GM21786 (cell line): Measurements from ENCODE around the gene ARRDC2.
"Not testable (repeated sequence)": the region's sequence is repeated elsewhere in the genome, so short reads cannot be mapped to it uniquely, and the experiment has no call there.

Source experiments
- ATAC-seq: cut with Tn5 transposase; IDR thresholded peaks from one replicate; pipeline ENCODE4 v1.9.1; 2021; ENCODE audit not compliant: unreplicated experiment

ARRDC2 gene

DNA sequence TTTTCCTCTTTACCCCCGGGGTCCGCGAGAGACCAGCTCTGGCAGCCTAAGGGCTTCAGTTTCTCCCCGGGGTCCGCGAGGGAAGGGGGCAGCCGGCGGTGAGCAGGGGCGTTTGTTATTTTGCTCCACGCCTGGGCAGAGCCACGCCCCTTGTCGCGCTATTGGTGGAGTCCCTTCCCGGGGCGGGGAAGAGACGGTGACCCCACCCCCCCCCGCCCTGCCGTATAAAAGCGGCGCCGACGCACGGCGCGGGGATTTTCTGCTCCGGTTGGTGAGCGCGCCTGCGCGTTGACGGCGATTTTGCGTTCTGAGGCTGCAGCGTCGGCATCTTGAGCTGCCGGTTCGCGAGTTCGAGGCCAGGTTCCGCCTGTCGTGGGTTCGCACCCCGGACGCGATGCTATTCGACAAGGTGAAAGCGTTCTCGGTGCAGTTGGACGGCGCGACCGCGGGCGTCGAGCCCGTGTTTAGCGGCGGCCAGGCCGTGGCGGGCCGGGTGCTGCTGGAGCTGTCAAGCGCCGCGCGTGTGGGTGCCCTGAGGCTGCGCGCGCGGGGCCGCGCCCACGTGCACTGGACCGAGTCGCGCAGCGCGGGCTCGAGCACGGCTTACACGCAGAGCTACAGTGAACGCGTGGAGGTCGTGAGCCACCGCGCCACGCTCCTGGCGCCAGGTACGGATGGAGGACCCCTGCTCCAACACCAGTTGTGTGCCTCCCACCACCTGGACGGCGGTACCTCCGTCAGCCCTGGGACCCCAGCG, at the start of gene ARRDC2:
ARRDC2 (plus strand) TSS at position 254 of the 757 bp plus-strand sequence; CDS start at position 395, 141 bp downstream.
- peak; percentile 60 for ATAC-seq

DNA sequence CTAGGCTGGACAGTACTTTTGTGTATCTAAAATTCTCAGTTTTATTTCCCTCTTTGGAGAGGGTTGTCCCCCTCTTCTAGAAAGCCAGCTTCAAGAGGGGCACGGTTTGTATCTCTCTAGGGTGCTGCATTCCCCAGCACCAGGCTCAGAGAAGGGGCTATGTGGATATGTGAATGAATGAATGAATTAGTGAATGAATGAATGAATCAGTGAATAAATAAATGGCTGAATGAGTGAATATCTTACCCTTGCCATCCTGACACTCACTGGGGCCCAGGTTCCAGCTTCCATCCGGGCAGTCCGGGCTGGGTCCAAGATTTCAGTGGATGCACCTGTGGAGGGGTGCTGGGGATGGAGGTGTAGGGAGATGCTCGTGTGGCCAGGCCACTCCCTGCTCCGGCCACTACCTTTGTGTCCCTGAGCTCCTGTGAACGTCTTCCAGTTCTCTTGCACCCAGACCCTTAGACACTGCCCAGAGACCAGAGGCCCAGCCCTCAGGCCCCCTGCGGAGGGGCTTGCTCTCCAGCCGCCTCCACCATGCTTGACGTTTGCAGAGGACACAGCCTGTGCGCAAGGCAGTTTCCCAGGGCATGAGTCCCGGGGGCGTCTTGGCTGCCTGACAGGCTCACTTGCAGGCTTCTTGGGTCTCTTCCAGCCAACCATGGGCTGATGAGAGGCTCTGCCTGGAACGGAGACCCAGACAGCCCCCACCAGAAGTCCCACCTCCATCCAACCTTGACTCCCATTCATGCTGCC, 43.9 kb upstream of the ARRDC2 start:
- ATAC-seq = no peak

DNA sequence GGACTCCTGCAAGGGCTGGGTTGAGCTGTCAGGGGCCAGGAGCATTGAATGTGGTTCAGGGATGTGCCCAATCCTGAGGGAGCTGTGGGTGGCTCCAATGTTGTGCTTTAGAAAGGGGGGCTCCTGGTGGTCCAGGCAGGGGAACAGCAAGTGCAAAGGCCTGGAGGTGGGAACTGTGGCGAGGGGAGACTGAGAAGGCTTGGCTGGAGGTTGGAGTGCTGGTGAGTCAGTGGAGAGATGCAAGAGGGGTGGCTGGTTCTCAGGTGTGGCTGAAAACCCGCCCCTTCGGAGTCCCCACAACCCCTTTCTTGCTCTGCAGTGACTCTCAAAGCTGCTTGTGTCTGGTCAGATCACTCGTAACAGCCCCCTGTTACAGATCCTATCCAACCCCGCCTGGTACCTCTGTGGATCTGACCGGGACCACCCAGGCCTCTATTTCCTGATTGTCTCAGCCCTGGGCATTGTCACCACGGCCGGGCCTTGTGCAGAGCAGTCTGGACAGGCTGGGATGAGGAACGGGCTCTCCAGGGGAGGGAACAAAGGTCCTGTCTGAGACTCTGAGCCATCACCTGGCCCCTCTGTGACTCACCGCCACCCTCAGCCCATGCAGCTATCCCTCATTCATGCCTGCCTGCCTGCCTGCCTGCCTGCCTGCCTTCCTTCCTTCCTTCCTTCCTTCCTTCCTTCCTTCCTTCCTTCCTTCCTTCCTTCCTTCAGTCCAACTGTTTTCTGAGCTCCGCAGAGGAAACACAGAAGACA, 42.4 kb upstream of the ARRDC2 start:
- no peak for ATAC-seq

DNA sequence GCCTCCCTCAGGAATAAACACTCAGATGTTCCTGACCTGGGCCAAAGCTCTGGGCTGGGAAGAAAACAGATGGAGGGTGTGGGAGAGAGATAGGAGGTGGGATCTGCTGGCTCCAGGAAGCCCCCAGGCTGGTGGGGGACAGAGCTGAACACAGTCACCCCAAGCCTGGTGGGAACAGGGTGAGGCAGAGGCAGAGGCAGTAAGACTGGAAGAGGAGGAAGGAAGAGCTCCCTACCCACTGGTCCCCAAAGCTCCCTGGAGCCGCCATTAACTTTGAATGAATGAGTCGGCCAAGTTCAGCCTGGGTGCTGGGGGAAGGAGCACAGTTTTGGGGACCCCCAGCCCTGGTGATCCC, 41.9 kb upstream of the ARRDC2 start:
- ATAC-seq = no peak

DNA sequence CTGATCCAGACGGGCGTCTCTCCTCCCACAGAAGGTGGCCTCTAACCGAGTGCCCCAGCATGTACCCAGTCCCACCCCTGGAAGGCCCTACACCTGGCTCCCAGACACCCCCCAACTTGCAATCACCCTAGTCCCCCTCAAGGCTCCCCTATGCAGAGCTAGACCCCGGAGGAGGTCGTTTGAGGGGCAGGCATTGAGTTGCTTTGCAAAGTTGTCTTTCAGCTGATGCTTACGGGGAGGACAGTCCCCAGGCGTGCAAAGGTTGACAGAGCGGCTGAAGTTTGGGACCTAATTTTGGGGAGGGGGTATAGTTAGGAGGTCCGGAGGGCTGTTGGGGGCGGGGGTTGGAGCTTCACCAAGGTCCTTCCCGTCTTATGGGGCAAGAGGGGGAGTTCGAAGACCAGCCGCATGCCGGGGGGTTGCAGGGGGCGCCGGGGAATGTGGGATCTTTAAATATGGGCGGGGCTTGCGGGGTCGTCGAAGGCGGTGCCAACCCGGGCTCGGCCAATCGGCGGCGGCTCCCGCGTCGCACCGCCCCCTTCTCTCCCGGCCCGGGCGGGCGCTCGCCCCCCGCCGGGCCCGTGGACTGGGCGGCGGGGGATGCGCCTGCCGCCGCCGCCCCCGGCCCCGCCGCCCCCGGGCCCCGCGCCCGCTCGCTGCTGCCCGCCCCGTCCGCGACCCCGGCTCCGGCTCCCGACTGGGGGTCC, 41.3 kb upstream of the ARRDC2 start, which contains the start of gene KCNN1:
KCNN1 (plus strand) TSS at position 558 of the 707 bp plus-strand sequence. CDS start 6,782 bp downstream, outside the sequence.
- ATAC-seq = no peak

DNA sequence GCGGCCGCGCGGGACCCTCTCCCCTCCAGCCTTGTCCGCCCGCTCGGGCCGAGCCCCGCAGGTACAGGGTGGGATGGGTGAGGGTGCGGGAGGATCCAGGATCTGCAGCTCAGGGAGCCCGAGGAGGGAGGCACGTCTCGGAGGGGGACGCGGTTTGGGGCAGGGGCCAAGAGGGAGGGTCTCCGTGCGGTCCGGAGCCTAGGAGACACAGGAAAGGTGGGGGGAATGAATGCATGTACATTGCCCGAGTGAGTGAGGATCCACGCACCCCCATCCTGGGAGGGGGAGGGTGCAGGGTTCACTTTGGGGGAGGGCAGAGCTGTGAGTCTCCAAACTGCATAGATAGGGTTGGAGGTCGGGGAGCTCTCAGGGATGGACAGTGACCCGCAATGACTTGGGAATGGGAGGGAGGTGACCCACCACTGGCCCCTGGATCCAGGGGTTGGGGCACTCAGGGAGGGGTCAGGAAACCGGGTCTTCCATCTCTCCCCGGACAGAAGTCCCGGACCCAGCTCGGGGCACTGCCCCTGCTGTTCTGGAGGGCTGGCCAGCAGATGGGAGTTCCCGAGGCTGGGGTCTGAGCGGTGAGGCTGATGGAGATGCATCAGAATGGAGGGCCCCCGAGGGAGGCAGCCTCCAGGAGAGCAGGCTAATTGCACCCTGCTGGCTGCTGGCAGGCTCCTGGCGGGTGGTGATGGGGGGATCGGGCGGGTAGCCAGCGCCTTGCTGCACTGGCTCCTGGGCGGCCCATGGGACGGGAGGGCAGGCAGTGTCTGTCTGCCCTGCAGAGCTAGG, 40.5 kb upstream of the ARRDC2 start:
- ATAC-seq = no peak

DNA sequence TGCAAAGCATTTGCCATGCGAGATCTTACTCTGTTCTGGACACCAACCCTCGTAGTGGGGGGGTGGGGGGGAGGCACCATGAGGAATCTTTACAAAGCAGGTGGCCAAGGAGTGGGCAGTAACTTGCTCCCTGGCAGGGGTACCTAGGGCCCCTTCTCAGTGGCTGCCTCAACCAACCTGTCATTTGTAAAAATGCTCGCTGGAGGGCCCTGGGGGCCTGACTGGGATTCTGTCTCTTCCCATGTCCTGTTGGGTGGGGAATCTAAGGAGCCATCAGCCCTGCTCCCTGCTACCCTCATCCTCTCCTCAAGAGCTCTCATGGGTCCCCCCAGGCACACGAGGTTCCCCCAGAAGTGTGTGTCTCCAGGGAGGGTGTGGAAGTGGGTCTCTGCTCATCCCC, 39.6 kb upstream of the ARRDC2 start:
- no peak for ATAC-seq

DNA sequence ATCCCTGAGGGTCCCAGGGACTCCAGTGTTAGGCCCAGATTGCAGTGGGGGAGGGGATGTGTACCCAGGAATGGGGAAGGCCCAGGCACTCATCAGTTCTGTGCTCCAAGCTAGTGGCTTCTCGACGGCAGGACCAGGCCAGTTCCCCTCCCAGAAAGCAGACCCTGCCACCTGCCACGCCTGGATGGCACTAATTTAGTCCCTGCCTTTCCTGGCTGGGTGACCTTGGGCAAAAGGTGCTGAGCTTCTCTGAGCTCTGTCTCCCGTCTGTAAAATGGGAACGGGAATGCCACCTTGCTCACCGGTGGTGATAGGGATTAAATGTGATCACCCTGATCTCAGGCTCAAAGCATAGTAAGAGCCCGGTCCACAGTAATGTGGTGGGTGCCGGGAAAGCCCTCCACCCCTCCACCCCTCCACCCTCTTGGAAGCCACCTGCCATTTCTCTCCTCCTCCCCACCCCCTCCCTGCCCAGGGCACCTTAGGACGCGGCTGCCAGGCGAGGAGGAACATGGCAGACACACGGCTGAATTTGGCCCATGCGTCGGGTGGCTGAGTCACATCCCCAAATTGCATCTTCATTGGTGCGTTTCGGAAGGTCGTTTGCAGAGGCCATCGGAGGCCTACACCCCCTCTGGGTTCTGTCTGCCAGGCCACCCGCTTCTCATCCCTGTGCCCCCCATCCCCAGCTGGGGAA, 38.7 kb upstream of the ARRDC2 start:
- ATAC-seq = no peak

DNA sequence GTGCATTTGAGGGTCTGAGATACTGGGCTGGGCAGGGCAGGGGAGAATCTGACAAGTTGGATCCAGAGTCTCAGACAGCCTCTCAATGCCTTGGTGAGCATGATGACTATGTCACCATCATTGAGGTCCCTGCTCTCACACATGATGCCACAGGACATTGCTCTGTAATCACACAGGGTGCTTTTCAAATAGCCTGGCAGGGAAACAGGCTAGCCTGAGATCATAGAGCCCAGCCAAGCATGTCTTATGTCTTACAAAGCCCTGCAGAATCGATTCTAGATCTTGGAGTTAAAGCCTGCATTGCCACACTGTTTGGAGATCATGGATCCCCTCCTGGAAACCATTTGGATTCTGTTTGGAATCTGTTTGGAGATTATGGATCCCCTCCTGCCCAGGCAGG, 35.7 kb upstream of the ARRDC2 start:
- ATAC-seq = no peak

DNA sequence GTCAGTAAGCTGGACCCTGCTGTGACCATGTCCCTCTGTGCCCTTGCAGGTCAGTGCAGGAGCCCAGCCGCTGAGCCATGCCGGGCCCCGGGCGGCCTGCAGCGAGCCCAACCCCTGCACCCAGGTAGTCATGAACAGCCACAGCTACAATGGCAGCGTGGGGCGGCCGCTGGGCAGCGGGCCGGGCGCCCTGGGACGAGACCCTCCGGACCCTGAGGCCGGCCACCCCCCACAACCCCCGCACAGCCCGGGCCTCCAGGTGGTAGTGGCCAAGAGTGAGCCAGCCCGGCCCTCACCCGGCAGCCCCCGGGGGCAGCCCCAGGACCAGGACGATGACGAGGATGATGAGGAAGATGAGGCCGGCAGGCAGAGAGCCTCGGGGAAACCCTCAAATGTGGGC, 34.2 kb upstream of the ARRDC2 start:
- ATAC-seq = no peak

DNA sequence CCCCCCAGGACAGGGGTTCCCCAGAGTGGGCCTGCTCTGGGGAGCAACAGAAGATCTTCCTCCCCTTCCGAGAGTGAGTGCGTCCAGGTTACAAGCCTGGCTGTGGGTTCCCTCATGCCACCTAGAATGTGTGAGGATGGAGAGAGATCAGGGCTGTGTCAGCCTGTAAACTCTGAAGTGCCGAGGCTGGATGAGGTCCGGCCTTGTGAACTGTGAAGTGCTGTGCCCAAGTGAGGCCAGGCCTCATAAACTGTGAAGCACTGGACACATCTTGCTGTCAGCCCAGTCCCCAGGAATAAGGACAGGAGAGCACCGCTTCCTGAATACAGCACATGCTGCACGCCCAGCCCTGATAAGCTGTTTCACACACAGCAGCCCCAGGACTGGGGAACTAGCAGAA, 33.4 kb upstream of the ARRDC2 start:
- no peak for ATAC-seq

DNA sequence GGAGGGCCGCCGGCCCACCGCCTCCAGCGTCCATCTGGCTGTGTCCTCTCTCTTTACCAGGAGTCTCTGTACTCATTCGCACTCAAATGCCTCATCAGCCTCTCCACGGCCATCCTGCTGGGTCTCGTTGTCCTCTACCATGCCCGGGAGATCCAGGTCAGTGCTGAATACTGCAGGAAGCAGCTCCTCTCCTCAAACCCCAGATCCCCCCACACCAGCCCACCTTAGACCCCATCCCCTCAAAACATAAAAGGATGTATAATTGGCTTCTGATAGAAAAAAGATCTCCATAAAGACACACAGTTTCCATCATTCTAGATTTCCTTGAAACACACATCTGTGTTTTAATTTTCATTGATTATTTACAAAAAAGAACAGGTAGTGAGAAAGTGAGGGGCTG, 32.9 kb upstream of the ARRDC2 start:
- no peak for ATAC-seq

DNA sequence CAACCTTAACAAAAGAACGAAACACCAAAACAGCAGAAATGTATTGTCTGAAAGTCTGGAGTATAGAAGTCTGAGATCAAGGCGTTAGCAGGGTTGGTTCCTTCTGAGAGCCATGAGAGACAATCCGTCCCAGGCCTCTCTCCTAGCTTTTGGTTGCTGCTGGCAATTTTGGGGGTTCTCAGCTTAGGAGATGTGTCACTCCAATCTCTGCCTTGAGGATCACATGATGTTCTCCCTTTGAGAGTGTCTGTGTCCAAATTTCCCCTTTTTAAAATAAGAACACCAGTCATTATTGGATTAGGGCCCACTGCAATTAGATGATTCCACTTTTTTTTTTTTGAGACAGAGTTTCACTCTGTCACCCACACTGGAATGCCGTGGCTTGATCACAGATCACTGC, 30.9 kb upstream of the ARRDC2 start:
- ATAC-seq = no peak

DNA sequence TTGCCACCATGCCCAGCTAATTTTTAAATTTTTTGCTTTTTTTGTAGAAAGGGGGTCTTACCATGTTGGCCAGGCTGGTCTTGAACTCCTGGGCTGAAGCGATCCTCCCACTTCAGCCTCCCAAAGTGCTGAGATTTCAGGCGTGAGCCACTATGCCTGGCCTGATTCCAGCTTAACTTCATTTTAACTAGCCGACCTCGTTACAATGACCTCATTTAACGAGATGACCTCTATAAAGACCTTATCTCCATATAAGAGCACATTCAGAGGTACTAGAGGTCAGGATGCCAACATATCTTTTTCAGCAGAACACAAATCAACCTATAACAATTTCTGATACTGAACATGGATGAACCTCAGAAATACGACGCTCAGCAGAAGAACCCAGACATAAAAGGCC, 30.5 kb upstream of the ARRDC2 start:
- no peak for ATAC-seq

DNA sequence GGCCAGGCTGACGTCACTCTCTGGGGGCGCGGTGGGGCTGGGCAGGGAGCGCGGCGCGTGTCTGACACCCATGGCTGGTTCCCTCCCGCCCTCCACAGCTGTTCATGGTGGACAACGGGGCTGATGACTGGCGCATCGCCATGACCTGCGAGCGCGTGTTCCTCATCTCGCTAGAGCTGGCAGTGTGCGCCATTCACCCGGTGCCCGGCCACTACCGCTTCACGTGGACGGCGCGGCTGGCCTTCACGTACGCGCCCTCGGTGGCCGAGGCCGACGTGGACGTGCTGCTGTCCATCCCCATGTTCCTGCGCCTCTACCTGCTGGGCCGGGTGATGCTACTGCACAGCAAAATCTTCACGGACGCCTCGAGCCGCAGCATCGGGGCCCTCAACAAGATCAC, 26.4 kb upstream of the ARRDC2 start:
- no peak for ATAC-seq

DNA sequence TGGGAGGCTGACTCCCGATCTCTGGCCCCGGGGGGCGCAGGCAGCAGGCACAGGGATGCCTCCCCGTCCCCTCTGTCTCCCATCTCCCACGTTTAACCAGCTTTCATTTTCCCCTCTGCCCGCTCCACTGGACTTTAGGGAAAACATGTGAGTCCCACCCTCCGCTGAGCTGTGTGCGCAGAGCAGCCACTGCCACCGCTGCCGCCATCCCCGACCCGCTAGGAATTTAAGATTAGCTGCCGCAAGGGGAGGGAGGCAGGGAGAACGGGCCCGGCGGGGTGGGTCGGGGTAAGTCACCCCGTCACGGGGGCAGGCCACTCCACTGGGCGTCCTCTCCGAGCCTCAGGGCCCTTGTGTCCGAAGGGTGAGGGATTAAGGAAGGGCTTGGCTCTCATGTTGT, 25.5 kb upstream of the ARRDC2 start:
- no peak for ATAC-seq

DNA sequence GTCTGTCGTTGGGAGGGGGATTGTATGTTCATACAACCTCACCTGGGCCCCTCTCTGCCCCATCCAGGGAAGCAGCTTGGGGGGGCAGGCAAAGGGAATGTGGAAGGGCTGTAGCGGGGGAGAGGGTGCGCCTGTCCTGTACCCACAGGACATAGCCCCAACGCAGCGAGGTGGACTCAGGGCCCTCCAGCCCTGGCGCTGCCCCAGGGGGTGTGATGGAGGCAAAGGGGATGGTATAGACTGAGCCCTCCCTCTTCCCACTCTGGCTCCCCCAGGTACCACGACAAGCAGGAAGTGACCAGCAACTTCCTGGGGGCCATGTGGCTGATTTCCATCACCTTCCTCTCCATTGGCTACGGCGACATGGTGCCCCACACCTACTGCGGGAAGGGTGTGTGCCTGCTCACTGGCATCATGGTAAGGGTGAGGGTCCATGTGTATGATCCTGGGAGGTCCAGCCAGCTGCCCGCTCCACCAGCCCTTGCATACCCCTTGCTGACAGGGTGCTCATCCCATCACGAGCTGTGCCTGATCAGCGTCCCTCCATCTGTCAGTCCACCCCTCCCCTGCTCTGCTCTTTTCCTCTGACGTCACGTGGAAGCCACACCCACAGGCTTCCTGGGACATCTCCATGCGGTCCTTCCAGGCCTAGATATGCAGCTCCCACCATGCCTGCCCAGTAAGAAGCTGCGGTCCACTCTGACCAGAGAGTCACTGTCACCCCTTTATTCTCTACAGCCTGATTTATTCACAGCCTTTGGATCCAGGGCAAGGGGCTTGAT, 22.7 kb upstream of the ARRDC2 start:
- no peak for ATAC-seq

DNA sequence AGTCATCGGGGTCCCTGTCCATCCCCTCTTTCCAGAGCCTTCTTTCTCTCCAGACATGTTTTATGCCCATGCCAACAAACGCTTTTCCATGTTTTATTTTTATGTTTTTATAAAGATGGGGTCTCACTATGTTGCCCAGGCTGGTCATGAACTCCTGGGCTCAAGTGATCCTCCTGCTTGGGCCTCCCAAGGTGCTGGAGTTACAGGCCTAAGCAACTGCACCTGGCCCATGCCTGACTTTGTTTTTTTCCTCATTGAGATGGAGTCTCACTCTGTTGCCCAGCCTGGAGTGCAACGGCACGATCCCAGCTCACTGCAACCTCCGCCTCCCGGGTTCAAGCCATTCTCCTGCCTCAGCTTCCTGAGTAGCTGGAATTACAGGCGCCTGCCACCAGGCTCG, 21.4 kb upstream of the ARRDC2 start:
- ATAC-seq = not testable (repeated sequence)

DNA sequence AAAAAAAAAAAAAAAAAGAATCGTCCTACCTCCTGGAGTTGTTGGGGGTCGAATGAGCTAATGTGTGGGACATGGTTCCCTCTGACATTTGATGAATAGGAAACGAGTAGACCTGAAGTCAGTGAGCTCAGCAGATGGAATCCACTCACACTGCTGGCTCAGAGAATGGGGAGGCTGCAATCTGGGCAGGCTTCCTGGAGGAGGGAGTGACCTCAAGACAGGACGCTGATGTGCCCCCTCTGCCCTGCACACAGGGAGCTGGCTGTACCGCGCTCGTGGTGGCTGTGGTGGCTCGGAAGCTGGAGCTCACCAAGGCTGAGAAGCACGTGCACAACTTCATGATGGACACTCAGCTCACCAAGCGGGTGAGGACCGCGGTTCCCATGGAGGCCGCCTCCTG, 19.8 kb upstream of the ARRDC2 start:
- ATAC-seq = no peak
